ENCODE measurements around the gene REXO1. TPM values are rescaled to one million over a fixed set of nuclear protein-coding genes. Genes with fewer than 3 reads are reported as not detected.
A peak's percentile ranks its signal among the peaks of the same experiment; 100 is the strongest.

REXO1 gene
- total and polyA plus RNA-seq, 2 of the 13 experiments (the other 11 are each of a cell fraction or from before 2014, with no cell fraction given): 5.0 to 11.2 TPM

DNA sequence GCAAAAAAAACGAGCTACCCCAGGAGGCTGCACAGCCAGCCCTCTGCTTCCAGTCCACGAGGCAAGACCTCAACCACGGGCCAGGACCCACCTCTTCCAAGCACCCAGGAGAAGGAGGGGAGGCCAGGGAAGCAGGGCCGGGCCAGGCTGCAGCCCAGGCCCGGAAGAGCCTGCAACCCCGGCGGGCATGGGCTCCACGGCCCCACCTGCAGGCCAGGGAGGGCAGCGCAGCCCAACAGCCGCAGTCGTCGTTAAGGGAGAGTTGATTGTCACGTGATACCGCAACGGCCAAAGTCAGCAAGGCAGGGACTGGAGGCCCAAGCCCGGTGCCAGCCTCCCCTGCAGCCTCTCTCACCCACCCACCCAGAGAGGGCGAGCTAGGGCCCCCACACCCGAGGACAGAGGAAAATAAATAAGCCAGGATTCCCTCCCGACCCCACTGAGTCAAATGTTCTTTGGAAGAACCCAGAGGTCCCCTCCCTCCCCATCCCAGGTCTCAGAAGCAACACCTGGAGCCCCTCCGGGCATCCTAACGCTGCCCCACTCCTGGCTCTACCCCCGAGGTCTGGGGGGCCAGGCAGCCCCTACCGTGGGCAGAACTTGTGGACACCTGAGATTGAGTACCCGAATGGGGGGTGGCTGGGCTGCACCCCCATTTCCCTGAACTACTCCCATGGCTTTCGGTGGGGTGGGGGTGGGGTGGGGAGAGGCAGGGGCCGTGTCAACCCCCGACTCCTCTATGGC lies 5.2 kb upstream of the REXO1 start (continued):
- no peak for TF ChIP-seq ZHX2 (IDR thresholded peaks at IDR 0.05; ENCODE audit: low read depth)
- no peak for TF ChIP-seq ZHX2 (CRISPR knock-in tag; IDR thresholded peaks at IDR 0.05; ENCODE audit: borderline replicate concordance)
- TF ChIP-seq CC2D1A (CRISPR knock-in tag; IDR thresholded peaks at IDR 0.05): no peak
- no peak for TF ChIP-seq ZNF430 (CRISPR knock-in tag; IDR thresholded peaks at IDR 0.05)
- TF ChIP-seq HMG20A (CRISPR knock-in tag; IDR thresholded peaks at IDR 0.05; ENCODE audit: borderline replicate concordance): no peak
- no peak; the same call in 1 of the 2 replicates for TF ChIP-seq AHR (CRISPR knock-in tag; IDR thresholded peaks at IDR 0.05)
- TF ChIP-seq ZNF441 (CRISPR knock-in tag; IDR thresholded peaks at IDR 0.05; ENCODE audit: borderline replicate concordance): no peak
- TF ChIP-seq, protein P1, sequence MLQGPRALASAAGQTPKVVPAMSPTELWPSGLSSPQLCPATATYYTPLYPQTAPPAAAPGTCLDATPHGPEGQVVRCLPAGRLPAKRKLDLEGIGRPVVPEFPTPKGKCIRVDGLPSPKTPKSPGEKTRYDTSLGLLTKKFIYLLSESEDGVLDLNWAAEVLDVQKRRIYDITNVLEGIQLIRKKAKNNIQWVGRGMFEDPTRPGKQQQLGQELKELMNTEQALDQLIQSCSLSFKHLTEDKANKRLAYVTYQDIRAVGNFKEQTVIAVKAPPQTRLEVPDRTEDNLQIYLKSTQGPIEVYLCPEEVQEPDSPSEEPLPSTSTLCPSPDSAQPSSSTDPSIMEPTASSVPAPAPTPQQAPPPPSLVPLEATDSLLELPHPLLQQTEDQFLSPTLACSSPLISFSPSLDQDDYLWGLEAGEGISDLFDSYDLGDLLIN (CRISPR knock-in tag; IDR thresholded peaks at IDR 0.05; ENCODE audit: borderline replicate concordance): no peak
- no peak for TF ChIP-seq CREB1 (IDR thresholded peaks at IDR 0.05)
- no peak for TF ChIP-seq CREB1 (CRISPR knock-in tag; IDR thresholded peaks at IDR 0.05)
- TF ChIP-seq, protein P2, sequence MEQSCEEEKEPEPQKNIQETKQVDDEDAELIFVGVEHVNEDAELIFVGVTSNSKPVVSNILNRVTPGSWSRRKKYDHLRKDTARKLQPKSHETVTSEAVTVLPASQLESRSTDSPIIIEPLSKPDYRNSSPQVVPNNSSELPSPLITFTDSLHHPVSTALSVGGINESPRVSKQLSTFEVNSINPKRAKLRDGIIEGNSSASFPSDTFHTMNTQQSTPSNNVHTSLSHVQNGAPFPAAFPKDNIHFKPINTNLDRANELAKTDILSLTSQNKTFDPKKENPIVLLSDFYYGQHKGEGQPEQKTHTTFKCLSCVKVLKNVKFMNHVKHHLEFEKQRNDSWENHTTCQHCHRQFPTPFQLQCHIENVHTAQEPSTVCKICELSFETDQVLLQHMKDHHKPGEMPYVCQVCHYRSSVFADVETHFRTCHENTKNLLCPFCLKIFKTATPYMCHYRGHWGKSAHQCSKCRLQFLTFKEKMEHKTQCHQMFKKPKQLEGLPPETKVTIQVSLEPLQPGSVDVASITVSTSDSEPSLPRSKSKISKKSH (CRISPR knock-in tag; IDR thresholded peaks at IDR 0.05; ENCODE audit: borderline replicate concordance): no peak
- TF ChIP-seq SAP130 (CRISPR knock-in tag; IDR thresholded peaks at IDR 0.05; ENCODE audit: low read depth): peak; percentile 52
- TF ChIP-seq PAWR (CRISPR knock-in tag; IDR thresholded peaks at IDR 0.05; ENCODE audit: borderline replicate concordance): no peak
- no peak for TF ChIP-seq YEATS4 (CRISPR knock-in tag; IDR thresholded peaks at IDR 0.05; ENCODE audit: borderline replicate concordance)
- no peak for TF ChIP-seq KAT2B (IDR thresholded peaks at IDR 0.05; ENCODE audit: borderline replicate concordance, low read depth, low read length)
- peak; percentile 23; the same call in 1 of the 2 replicates for TF ChIP-seq ZNF768 (CRISPR knock-in tag; IDR thresholded peaks at IDR 0.05)
- TF ChIP-seq ZNF552 (CRISPR knock-in tag; IDR thresholded peaks at IDR 0.05; ENCODE audit: borderline replicate concordance): no peak
- TF ChIP-seq, protein P3, sequence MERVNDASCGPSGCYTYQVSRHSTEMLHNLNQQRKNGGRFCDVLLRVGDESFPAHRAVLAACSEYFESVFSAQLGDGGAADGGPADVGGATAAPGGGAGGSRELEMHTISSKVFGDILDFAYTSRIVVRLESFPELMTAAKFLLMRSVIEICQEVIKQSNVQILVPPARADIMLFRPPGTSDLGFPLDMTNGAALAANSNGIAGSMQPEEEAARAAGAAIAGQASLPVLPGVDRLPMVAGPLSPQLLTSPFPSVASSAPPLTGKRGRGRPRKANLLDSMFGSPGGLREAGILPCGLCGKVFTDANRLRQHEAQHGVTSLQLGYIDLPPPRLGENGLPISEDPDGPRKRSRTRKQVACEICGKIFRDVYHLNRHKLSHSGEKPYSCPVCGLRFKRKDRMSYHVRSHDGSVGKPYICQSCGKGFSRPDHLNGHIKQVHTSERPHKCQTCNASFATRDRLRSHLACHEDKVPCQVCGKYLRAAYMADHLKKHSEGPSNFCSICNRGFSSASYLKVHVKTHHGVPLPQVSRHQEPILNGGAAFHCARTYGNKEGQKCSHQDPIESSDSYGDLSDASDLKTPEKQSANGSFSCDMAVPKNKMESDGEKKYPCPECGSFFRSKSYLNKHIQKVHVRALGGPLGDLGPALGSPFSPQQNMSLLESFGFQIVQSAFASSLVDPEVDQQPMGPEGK (CRISPR knock-in tag; IDR thresholded peaks at IDR 0.05): peak; percentile 31; the same call in 1 of the 2 replicates
- 0 out of 2 replicates have a peak, but pooled peaks have one; percentile 29 for TF ChIP-seq ATF7-NPFF (CRISPR knock-in tag; IDR thresholded peaks at IDR 0.05; ENCODE audit: low read depth)
- no peak for TF ChIP-seq ZNF292 (CRISPR knock-in tag; IDR thresholded peaks at IDR 0.05; ENCODE audit: borderline replicate concordance, low read depth)

Measured in HepG2 (cell line).